GM19238 (cell line): Measurements from ENCODE around the gene APLN.

Source experiments
- DNase-seq: peaks from one replicate; pipeline ENCODE4 v3.0.0; 2011; ENCODE audit warnings: low spot score; ENCODE audit not compliant: insufficient read length

APLN gene

GRCh38 chrX:129661369-129661768 is 6.6 kb upstream of the APLN start:
- DNase-seq, result no peak

GRCh38 chrX:129659861-129660260 is 5.1 kb upstream of the APLN start:
- DNase-seq, result no peak

- no peak for DNase-seq
Observed at GRCh38 chrX:129659141-129659540, 4.4 kb upstream of the APLN start.

- no peak for DNase-seq
Observed at GRCh38 chrX:129658429-129658828, 3.7 kb upstream of the APLN start.

GRCh38 chrX:129655547-129656249 is 942 bp upstream of the APLN start:
- DNase-seq, result no peak

GRCh38 chrX:129653971-129654651 is 645 bp downstream of the APLN start:
- DNase-seq, result no peak

GRCh38 chrX:129653181-129653970 is 1.4 kb downstream of the APLN start:
- DNase-seq, result no peak

GRCh38 chrX:129652565-129653169 is 2.1 kb downstream of the APLN start:
- DNase-seq, result no peak

GRCh38 chrX:129651756-129652564 is 2.8 kb downstream of the APLN start:
- no peak for DNase-seq

- no peak for DNase-seq
Observed at GRCh38 chrX:129650821-129651510, 3.8 kb downstream of the APLN start.

- DNase-seq, result no peak
Observed at GRCh38 chrX:129650183-129650689, 4.5 kb downstream of the APLN start.

GRCh38 chrX:129649268-129650182 is 5.2 kb downstream of the APLN start:
- no peak for DNase-seq

- DNase-seq, result no peak
Observed at GRCh38 chrX:129648514-129649267, 6.1 kb downstream of the APLN start.

- DNase-seq, result no peak
Observed at GRCh38 chrX:129647418-129648410, 7.0 kb downstream of the APLN start.

GRCh38 chrX:129646566-129647417 is 8.0 kb downstream of the APLN start:
- no peak for DNase-seq

- DNase-seq, result no peak
Observed at GRCh38 chrX:129642641-129643040, 12.1 kb downstream of the APLN start.
